ENCODE data around the gene AMPH. TPM values are rescaled to one million over a fixed set of nuclear protein-coding genes. Genes with fewer than 3 reads are reported as not detected.

AMPH gene
- total RNA-seq, 3 donors from 2014 or later (not counting 1 experiment from before 2014, with no cell fraction given) = 0.18 TPM; not detected in 2

- Mint-ChIP-seq H3K4me3 (peak overlapping the region; percentile 53), H3K27ac (peak overlapping the region; percentile 65 to 75), H3K27me3 (ENCODE audit: low read depth in 2 of 2) (peaks cover 0 to 1% of the 10 kb centered on the region in 2 donors), H3K36me3 (no peaks in the 10 kb centered on the region), H3K4me1 (peaks cover 18 to 31% of the 10 kb centered on the region in 2 donors), H3K9me3 (no peaks in the 10 kb centered on the region)
- Histone ChIP-seq H3K4me3 (ENCODE audit: low read length) (no peak overlapping the region), H3K4me1 (ENCODE audit: control insufficient read depth, insufficient read depth, low read length) (peaks cover 16% of the 10 kb centered on the region), H3K9me3 (ENCODE audit: control insufficient read depth, insufficient read depth, low read length) (no peaks in the 10 kb centered on the region), H3K27me3 (ENCODE audit: control insufficient read depth, insufficient read depth, low read length) (no peaks in the 10 kb centered on the region), H3K27ac (ENCODE audit: low read length) (peak overlapping the region; percentile 32), H3K36me3 (ENCODE audit: control insufficient read depth, insufficient read depth, low read length) (no peaks in the 10 kb centered on the region)
- intact Hi-C loops (cut with micrococcal nuclease) = no loop called here
- DNase-seq = peak; percentile 67 to 83
- 33% methylated on average over 7 of the region's 8 CpGs for WGBS (ENCODE audit: insufficient coverage)
- no peak for TF ChIP-seq CTCF (IDR thresholded peaks at IDR 0.05)
- ATAC-seq = peak; percentile 66 to 79 (median 77)
Measured at GRCh38 chr7:38463277-38464225, 167.6 kb downstream of the AMPH start.

- Histone ChIP-seq H3K4me1 (ENCODE audit: control insufficient read depth, insufficient read depth, low read length) (peaks cover 16% of the 10 kb centered on the region), H3K36me3 (ENCODE audit: control insufficient read depth, insufficient read depth, low read length) (no peaks in the 10 kb centered on the region), H3K27me3 (ENCODE audit: control insufficient read depth, insufficient read depth, low read length) (no peaks in the 10 kb centered on the region), H3K27ac (ENCODE audit: low read length) (peak overlapping the region; percentile 32), H3K9me3 (ENCODE audit: control insufficient read depth, insufficient read depth, low read length) (no peaks in the 10 kb centered on the region), H3K4me3 (ENCODE audit: low read length) (no peak overlapping the region)
- H3K4me3 Mint-ChIP-seq = no peak overlapping the region
- peak overlapping the region; percentile 65 to 75 for H3K27ac Mint-ChIP-seq
- DNase-seq (no peak), ATAC-seq (no peak)
- peaks cover 18 to 31% of the 10 kb centered on the region in 2 donors for H3K4me1 Mint-ChIP-seq
- 98% methylated on average over 11 of the region's 11 CpGs for WGBS (ENCODE audit: insufficient coverage)
- no peak for TF ChIP-seq CTCF (IDR thresholded peaks at IDR 0.05)
- H3K9me3 Mint-ChIP-seq = no peaks in the 10 kb centered on the region
- intact Hi-C loops (cut with micrococcal nuclease) = no loop called here
- peaks cover 0 to 6% of the 10 kb centered on the region in 2 donors for H3K27me3 Mint-ChIP-seq (ENCODE audit: low read depth in 2 of 2)
- no peaks in the 10 kb centered on the region for H3K36me3 Mint-ChIP-seq
Measured at GRCh38 chr7:38462819-38463218, 168.4 kb downstream of the AMPH start.

GRCh38 chr7:38461887-38462286 is 169.3 kb downstream of the AMPH start:
- intact Hi-C loops (cut with micrococcal nuclease) = no loop called here
- 78% methylated on average over 7 of the region's 7 CpGs for WGBS (ENCODE audit: insufficient coverage)
- H3K9me3 ChIP-seq (ENCODE audit: control insufficient read depth, insufficient read depth, low read length) = no peaks in the 10 kb centered on the region
- DNase-seq (no peak), ATAC-seq (peak; percentile 70 to 77 (median 74))
- peaks cover 16% of the 10 kb centered on the region for H3K4me1 ChIP-seq (ENCODE audit: control insufficient read depth, insufficient read depth, low read length)
- no peaks in the 10 kb centered on the region for H3K27me3 ChIP-seq (ENCODE audit: control insufficient read depth, insufficient read depth, low read length)
- Mint-ChIP-seq H3K4me1 (peaks cover 18 to 31% of the 10 kb centered on the region in 2 donors), H3K9me3 (no peaks in the 10 kb centered on the region), H3K4me3 (no peak overlapping the region), H3K27ac (peak overlapping the region in 1 of 2 donors; percentile 75), H3K27me3 (ENCODE audit: low read depth in 2 of 2) (peaks cover 1 to 13% of the 10 kb centered on the region in 2 donors), H3K36me3 (peaks cover 4% of the 10 kb centered on the region)
- H3K27ac ChIP-seq (ENCODE audit: low read length) = no peak overlapping the region
- H3K36me3 ChIP-seq (ENCODE audit: control insufficient read depth, insufficient read depth, low read length) = no peaks in the 10 kb centered on the region
- H3K4me3 ChIP-seq (ENCODE audit: low read length) = no peak overlapping the region
- no peak for TF ChIP-seq CTCF (IDR thresholded peaks at IDR 0.05)

Data from natural killer cell (primary cell).